ENCODE measurements around the gene DPF1.

DNA sequence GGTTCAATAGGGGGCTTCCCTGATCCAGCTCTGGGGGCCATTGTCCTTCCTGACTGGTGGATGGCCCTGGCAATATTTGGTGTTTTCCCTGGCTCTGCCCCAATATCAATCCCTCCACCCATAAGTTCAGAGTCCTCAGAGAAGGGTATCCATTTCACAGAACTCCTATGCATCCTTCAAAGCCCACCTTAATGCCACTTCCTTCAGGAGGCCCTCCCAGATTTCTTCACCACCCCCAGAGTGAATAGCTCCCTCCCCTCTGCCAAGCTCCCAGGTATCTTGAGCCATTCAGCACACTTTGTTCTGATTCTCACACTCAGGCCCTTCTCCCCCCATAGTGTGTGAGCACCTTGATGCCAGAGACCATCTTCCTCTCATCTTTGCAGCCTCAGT is 26.4 kb upstream of the DPF1 start:
- TF ChIP-seq, protein P1, sequence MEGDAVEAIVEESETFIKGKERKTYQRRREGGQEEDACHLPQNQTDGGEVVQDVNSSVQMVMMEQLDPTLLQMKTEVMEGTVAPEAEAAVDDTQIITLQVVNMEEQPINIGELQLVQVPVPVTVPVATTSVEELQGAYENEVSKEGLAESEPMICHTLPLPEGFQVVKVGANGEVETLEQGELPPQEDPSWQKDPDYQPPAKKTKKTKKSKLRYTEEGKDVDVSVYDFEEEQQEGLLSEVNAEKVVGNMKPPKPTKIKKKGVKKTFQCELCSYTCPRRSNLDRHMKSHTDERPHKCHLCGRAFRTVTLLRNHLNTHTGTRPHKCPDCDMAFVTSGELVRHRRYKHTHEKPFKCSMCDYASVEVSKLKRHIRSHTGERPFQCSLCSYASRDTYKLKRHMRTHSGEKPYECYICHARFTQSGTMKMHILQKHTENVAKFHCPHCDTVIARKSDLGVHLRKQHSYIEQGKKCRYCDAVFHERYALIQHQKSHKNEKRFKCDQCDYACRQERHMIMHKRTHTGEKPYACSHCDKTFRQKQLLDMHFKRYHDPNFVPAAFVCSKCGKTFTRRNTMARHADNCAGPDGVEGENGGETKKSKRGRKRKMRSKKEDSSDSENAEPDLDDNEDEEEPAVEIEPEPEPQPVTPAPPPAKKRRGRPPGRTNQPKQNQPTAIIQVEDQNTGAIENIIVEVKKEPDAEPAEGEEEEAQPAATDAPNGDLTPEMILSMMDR (tag by site-specific recombination; IDR thresholded peaks at IDR 0.05), result no peak
- TF ChIP-seq OVOL3 (tag by site-specific recombination; IDR thresholded peaks at IDR 0.05) (no peak), ZNF677 (tag by site-specific recombination; IDR thresholded peaks at IDR 0.05) (no peak), ZNF830 (tag by site-specific recombination; IDR thresholded peaks at IDR 0.05; ENCODE audit: low read depth) (no peak), SETDB1 (IDR thresholded peaks at IDR 0.05; ENCODE audit: insufficient read length, low read length) (no peak), ZNF530 (tag by site-specific recombination; IDR thresholded peaks at IDR 0.05; ENCODE audit: low read depth) (no peak), ZNF354C (tag by site-specific recombination; IDR thresholded peaks at IDR 0.05; ENCODE audit: borderline replicate concordance, low read depth) (no peak), ZNF24 (tag by site-specific recombination; IDR thresholded peaks at IDR 0.05) (no peak), YY1 (tag by site-specific recombination; IDR thresholded peaks at IDR 0.05) (no peak), MEIS1 (CRISPR knock-in tag; IDR thresholded peaks at IDR 0.05; ENCODE audit: borderline replicate concordance) (no peak), ZNF670 (tag by site-specific recombination; IDR thresholded peaks at IDR 0.05; ENCODE audit: low read depth) (no peak)
- TF ChIP-seq, protein P2, sequence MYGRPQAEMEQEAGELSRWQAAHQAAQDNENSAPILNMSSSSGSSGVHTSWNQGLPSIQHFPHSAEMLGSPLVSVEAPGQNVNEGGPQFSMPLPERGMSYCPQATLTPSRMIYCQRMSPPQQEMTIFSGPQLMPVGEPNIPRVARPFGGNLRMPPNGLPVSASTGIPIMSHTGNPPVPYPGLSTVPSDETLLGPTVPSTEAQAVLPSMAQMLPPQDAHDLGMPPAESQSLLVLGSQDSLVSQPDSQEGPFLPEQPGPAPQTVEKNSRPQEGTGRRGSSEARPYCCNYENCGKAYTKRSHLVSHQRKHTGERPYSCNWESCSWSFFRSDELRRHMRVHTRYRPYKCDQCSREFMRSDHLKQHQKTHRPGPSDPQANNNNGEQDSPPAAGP (tag by site-specific recombination; IDR thresholded peaks at IDR 0.05), result no peak
- TF ChIP-seq, protein P3, sequence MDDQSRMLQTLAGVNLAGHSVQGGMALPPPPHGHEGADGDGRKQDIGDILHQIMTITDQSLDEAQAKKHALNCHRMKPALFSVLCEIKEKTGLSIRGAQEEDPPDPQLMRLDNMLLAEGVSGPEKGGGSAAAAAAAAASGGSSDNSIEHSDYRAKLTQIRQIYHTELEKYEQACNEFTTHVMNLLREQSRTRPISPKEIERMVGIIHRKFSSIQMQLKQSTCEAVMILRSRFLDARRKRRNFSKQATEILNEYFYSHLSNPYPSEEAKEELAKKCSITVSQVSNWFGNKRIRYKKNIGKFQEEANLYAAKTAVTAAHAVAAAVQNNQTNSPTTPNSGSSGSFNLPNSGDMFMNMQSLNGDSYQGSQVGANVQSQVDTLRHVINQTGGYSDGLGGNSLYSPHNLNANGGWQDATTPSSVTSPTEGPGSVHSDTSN (CRISPR knock-in tag; IDR thresholded peaks at IDR 0.05), result no peak
- TF ChIP-seq, protein P4, sequence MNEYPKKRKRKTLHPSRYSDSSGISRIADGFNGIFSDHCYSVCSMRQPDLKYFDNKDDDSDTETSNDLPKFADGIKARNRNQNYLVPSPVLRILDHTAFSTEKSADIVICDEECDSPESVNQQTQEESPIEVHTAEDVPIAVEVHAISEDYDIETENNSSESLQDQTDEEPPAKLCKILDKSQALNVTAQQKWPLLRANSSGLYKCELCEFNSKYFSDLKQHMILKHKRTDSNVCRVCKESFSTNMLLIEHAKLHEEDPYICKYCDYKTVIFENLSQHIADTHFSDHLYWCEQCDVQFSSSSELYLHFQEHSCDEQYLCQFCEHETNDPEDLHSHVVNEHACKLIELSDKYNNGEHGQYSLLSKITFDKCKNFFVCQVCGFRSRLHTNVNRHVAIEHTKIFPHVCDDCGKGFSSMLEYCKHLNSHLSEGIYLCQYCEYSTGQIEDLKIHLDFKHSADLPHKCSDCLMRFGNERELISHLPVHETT (tag by site-specific recombination; IDR thresholded peaks at IDR 0.05), result no peak

Measured in HEK293 (cell line).